Mucosa of rectum (tissue), 2 donors: ENCODE results near the gene ADAM10.

Experiments
- H3K27ac ChIP-seq, 2 donors: one replicate each; pipeline ENCODE4 v1.7.0; 2013; ENCODE audit warnings: inconsistent platforms in 2 of 2, low read depth in 2 of 2, low read length in 2 of 2
- H3K27me3 ChIP-seq, 2 donors: one replicate each; pipeline ENCODE4 v1.7.0; 2013; ENCODE audit warnings: low read length in 2 of 2; ENCODE audit not compliant: control insufficient read depth in 2 of 2, insufficient read depth in 2 of 2
- H3K36me3 ChIP-seq, 2 donors: one replicate each; pipeline ENCODE4 v1.7.0; 2013; ENCODE audit warnings: low read length in 2 of 2; ENCODE audit not compliant: control insufficient read depth in 2 of 2, insufficient read depth in 2 of 2
- H3K4me1 ChIP-seq, 2 donors: one replicate each; pipeline ENCODE4 v1.7.0; 2013; ENCODE audit warnings: low read length in 2 of 2, mild to moderate bottlenecking in 1 of 2; ENCODE audit not compliant: control insufficient read depth in 2 of 2, insufficient read depth in 2 of 2
- H3K4me3 ChIP-seq, 2 donors: one replicate each; pipeline ENCODE4 v1.7.0; 2013; ENCODE audit warnings: low read length in 2 of 2
- H3K9ac ChIP-seq, 2 donors: one replicate each; pipeline ENCODE4 v1.7.0; 2013; ENCODE audit warnings: low read length in 2 of 2, low read depth in 1 of 2, mild to moderate bottlenecking in 1 of 2
- H3K9me3 ChIP-seq, 2 donors: one replicate each; pipeline ENCODE4 v1.7.0; 2013; ENCODE audit warnings: low read length in 2 of 2; ENCODE audit not compliant: control insufficient read depth in 2 of 2
- donor health status: healthy.
- donor health status: Normal muscosa, but diverticular disease.

ADAM10 gene

DNA sequence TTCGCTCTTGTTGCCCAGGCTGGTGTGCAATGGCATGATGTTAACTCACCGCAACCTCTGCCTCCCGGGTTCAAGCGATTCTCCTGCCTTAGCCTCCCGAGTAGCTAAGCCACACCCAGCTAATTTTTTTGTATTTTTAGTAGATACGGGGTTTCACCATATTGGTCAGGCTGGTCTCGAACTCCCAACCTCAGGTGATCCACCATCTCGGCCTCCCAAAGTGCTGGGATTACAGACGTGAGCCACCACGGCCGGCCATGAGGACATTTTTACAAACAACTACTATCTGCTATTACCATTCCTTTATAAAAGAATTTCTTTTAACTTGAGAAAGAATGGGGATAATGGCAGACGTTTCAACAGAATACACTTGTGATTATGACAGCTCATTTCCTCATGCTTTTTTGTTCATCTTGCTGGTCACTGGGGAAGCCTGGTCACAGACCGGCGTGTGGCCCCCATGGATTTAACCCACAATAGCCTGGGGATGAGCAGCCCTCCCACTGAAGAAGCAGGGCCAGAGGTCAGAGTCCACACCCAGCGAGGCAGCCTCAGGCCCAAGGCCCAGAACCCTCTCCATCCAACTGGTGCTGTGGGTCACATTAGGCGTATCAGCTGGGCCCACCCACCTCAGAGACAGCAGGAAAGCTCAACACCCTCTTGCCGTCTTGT lies 205.7 kb downstream of the ADAM10 start:
- no peaks in the 10 kb centered on the region for H3K4me1 ChIP-seq
- H3K27me3 ChIP-seq = no peaks in the 10 kb centered on the region
- H3K9me3 ChIP-seq = no peaks in the 10 kb centered on the region
- H3K9ac ChIP-seq = no peak overlapping the region
- no peak overlapping the region for H3K27ac ChIP-seq
- H3K4me3 ChIP-seq = no peak overlapping the region
- H3K36me3 ChIP-seq = no peaks in the 10 kb centered on the region

DNA sequence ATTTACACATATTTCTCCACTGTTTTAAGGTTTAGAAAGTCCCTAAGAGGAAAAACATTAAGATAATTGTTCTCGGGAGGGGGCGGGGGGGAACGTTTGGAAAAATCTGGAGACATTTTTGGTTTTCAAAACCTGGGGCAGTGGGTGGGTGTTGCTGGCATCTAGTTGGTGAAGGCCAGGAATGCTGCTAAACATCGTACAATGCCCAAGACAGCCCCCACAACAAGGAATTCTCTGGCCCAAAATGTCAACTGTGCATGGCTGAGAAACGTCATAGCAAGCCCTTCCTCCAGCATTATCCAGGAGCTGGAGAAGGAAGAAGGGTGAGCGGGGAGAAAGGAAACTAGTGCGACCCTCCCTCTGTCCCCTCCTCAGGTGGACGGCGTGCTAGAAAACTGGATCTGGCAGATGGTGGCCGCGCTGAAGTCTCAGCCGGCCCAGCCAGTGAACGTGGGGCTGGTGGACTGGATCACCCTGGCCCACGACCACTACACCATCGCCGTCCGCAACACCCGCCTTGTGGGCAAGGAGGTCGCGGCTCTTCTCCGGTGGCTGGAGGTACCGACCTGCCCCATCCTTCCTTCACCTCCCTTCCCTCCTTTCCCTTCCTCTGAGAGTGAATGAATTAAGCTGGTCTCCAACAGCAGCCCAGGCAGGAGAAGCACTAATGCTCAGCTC lies 208.0 kb downstream of the ADAM10 start:
- no peak overlapping the region for H3K9ac ChIP-seq
- no peaks in the 10 kb centered on the region for H3K9me3 ChIP-seq
- H3K27ac ChIP-seq = no peak overlapping the region
- H3K4me3 ChIP-seq = no peak overlapping the region
- H3K4me1 ChIP-seq = no peaks in the 10 kb centered on the region
- no peaks in the 10 kb centered on the region for H3K27me3 ChIP-seq
- H3K36me3 ChIP-seq = no peaks in the 10 kb centered on the region

DNA sequence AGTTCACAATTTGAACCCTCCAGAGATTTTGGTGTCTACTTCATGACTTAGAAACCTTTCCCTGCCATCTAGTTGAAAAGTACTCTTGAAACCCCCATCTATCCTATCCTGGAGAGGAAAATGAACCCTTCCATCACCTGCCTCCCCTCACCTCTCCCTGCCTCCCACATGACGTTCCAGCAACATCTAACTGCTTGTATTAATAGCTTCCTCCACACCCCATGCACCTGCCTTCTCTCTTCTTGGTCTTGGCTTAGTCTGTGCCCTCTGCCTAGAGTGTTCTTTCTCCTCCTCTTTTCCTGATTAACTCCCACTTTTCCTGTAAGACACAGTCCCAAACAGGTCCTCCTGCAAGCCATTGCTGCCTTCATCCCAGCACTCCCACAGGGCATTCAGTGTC lies 210.0 kb downstream of the ADAM10 start:
- Histone ChIP-seq H3K36me3 (no peaks in the 10 kb centered on the region), H3K27me3 (no peaks in the 10 kb centered on the region), H3K4me3 (no peak overlapping the region), H3K9ac (no peak overlapping the region), H3K9me3 (no peaks in the 10 kb centered on the region), H3K27ac (no peak overlapping the region), H3K4me1 (peaks cover under 1 to 4% of the 10 kb centered on the region in 2 donors)

DNA sequence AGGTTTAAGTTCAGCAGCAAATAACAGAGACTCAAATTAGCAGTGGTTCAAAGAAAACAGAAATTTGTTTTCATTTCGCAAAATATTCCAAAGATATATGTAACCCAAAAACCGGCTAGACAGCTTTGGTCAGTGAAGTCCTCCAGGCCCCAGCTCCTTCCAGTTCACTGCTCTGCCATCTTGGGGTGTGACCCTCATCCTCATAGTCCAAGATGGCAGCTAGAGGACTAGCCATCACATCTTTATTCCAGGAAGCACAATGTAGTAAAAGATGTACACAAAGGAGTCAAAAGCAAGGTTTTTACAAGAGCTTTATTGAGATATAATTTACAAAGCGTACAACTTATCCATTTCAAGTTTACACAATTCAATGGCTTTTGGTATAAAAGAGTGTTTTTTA lies 210.6 kb downstream of the ADAM10 start:
- Histone ChIP-seq H3K9ac (no peak overlapping the region), H3K4me1 (peaks cover 5 to 6% of the 10 kb centered on the region in 2 donors), H3K27ac (no peak overlapping the region), H3K27me3 (no peaks in the 10 kb centered on the region), H3K9me3 (no peaks in the 10 kb centered on the region), H3K36me3 (no peaks in the 10 kb centered on the region), H3K4me3 (no peak overlapping the region)
